Measurements from ENCODE around the gene TCEAL3. TPM values are rescaled to one million over a fixed set of nuclear protein-coding genes. Genes with fewer than 3 reads are reported as not detected.

Gene TCEAL3
- total and polyA plus RNA-seq, 9 of the 15 experiments (the other 6 are each of a cell fraction or from before 2014, with no cell fraction given), result not detected

DNA sequence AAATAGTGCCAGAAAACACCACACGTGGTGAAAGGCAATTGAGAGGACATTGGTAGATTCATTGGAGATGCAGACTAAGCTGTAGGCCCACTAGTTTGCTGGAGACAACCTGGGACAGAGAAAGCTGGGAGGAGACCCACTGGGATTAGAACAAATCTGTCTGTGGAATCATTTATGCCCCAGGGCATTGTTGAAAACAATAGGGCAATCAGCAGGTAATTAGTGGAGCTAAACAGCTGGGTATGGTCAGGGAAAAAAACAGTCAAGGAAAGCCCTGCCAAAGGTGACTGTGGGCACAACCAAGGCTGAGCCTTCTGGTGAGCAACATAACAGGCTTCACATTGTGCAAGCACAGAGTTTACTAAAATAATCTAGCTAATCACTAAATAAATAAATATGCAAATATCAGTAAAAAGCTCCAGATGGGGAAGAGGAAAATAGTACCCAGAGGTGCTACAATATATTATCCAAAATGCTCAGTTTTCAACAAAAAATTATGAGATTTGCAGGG lies 9.0 kb downstream of the TCEAL3 start:
- Histone ChIP-seq H3K4me1 (replicated peaks in 1 of 2; ENCODE audit: control insufficient read depth in 2 of 2, insufficient read depth in 2 of 2, low read length in 2 of 2) (no peaks in the 10 kb centered on the region), H3K4me2 (ENCODE audit: insufficient read depth, low read length) (no peak overlapping the region), H4K20me1 (replicated peaks; ENCODE audit: control insufficient read depth, insufficient read depth, low read length) (no peaks in the 10 kb centered on the region), H3K9me3 (replicated peaks; ENCODE audit: control insufficient read depth, insufficient read depth, low read depth, low read length) (no peaks in the 10 kb centered on the region), H2AFZ (ENCODE audit: low read depth, low read length) (no peak overlapping the region), H3K9ac (ENCODE audit: insufficient read depth in 1 of 2, low read depth in 2 of 2, low read length in 2 of 2) (no peak overlapping the region), H3K79me2 (ENCODE audit: control insufficient read depth, insufficient read depth, low read length) (no peaks in the 10 kb centered on the region), H3K9me1 (ENCODE audit: control insufficient read depth, insufficient read depth, low read length) (no peaks in the 10 kb centered on the region), H3K27ac (ENCODE audit: extremely low read depth, low read depth, low read length) (no peak overlapping the region), H3K27me3 (ENCODE audit: control insufficient read depth in 2 of 2, insufficient read depth in 2 of 2, low read length in 2 of 2) (no peaks in the 10 kb centered on the region), H3K36me3 (ENCODE audit: control insufficient read depth, insufficient read depth, low read length) (no peaks in the 10 kb centered on the region), H3K4me3 (no peak overlapping the region)
- POLR2A ChIA-PET, result interaction anchor here (1.2 kb wide), 1 partner anchor 13 kb away, joined by 3 read pairs; no protein-coding TSS in a partner anchor
- intact Hi-C loops (cut with micrococcal nuclease) (no loop called here), in situ Hi-C loops (cut with MboI) (no loop called here)
- ATAC-seq (no peak), DNase-seq (ENCODE audit: extremely low read depth in 1 of 4, low spot score in 3 of 4) (no peak), FAIRE-seq (no peak)
- CTCF ChIA-PET (ENCODE audit: low intra/inter-chr PET ratio), result no interaction called here
- WGBS (ENCODE audit: insufficient coverage, low coverage, missing lambda C conversion rate), result 0% methylated on average over 1 of the region's 1 CpG
- no peak for TF ChIP-seq RBM22 (IDR thresholded peaks at IDR 0.05; ENCODE audit: low read depth, low read length, poor library complexity, severe bottlenecking)
- no peak for TF ChIP-seq TAF7 (tag; IDR thresholded peaks at IDR 0.05)
- TF ChIP-seq TCF3 (CRISPR knock-in tag; IDR thresholded peaks at IDR 0.05), result no peak
- no peak for TF ChIP-seq CSDE1 (IDR thresholded peaks at IDR 0.05)
- no peak for TF ChIP-seq NBN (IDR thresholded peaks at IDR 0.05; ENCODE audit: low read depth)
- no peak for TF ChIP-seq ZKSCAN3 (CRISPR knock-in tag; IDR thresholded peaks at IDR 0.05)
- TF ChIP-seq ZNF778 (CRISPR knock-in tag; IDR thresholded peaks at IDR 0.05), result no peak
- no peak for TF ChIP-seq PCBP1 (IDR thresholded peaks at IDR 0.05; ENCODE audit: low read depth, low read length, poor library complexity, severe bottlenecking)
- TF ChIP-seq RHOXF2B (CRISPR knock-in tag; conservative IDR thresholded peaks at IDR 0.05), result no peak
- no peak for TF ChIP-seq HNRNPK (IDR thresholded peaks at IDR 0.05; ENCODE audit: low read depth, low read length, poor library complexity, severe bottlenecking)
- TF ChIP-seq HDAC8 (tag; IDR thresholded peaks at IDR 0.05), result no peak
- TF ChIP-seq HIVEP1 (CRISPR knock-in tag; IDR thresholded peaks at IDR 0.05), result no peak
- no peak for TF ChIP-seq NR2C2 (CRISPR knock-in tag; IDR thresholded peaks at IDR 0.05)
- no peak for TF ChIP-seq NR2C2 (tag; IDR thresholded peaks at IDR 0.05)
- BruUV-seq (replicated peaks), result no TSS peak
